Measurements from ENCODE around the gene ZIK1. TPM values are rescaled to one million over a fixed set of nuclear protein-coding genes. Genes with fewer than 3 reads are reported as not detected.

Gene ZIK1
- total RNA-seq, 4 donors from 2014 or later: 3.0 to 5.7 (median 4.1) TPM

DNA sequence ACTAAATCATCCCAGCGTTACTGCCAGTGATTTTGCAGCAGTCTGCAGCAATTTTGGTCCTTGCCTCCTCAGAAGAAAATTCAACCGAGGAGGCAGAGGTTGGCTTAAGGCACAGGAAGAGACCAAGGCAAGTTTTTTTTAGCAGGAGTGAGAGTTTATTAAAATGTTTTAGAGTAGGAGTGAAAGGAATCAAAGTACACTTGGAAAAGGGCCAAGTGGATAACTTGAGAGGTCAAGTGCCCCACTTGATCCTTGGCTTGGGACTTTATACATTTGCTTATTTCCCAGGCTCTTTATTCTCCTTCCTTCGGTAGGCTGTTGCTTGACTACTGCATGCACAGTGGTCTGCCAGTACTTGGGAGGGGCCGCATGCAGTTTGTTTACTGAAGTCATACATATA lies 27.2 kb downstream of the ZIK1 start:
- DNase-seq (ENCODE audit: low spot score in 2 of 2): no peak
- H3K4me1 ChIP-seq: peaks cover 4% of the 10 kb centered on the region
- peaks cover 21% of the 10 kb centered on the region for H3K36me3 ChIP-seq
- no peak for TF ChIP-seq POLR2A (IDR thresholded peaks at IDR 0.05)
- no peak for TF ChIP-seq EP300 (IDR thresholded peaks at IDR 0.05)
- TF ChIP-seq, protein P1, sequence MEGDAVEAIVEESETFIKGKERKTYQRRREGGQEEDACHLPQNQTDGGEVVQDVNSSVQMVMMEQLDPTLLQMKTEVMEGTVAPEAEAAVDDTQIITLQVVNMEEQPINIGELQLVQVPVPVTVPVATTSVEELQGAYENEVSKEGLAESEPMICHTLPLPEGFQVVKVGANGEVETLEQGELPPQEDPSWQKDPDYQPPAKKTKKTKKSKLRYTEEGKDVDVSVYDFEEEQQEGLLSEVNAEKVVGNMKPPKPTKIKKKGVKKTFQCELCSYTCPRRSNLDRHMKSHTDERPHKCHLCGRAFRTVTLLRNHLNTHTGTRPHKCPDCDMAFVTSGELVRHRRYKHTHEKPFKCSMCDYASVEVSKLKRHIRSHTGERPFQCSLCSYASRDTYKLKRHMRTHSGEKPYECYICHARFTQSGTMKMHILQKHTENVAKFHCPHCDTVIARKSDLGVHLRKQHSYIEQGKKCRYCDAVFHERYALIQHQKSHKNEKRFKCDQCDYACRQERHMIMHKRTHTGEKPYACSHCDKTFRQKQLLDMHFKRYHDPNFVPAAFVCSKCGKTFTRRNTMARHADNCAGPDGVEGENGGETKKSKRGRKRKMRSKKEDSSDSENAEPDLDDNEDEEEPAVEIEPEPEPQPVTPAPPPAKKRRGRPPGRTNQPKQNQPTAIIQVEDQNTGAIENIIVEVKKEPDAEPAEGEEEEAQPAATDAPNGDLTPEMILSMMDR (IDR thresholded peaks at IDR 0.05): no peak
- TF ChIP-seq POLR2AphosphoS5 (IDR thresholded peaks at IDR 0.05): no peak
- no peaks in the 10 kb centered on the region for H3K27me3 ChIP-seq
- no peak overlapping the region for H3K27ac ChIP-seq
- 93% methylated on average over 4 of the region's 4 CpGs for WGBS
- peaks cover 21% of the 10 kb centered on the region for H3K9me3 ChIP-seq
- H3K4me3 ChIP-seq: no peak overlapping the region

DNA sequence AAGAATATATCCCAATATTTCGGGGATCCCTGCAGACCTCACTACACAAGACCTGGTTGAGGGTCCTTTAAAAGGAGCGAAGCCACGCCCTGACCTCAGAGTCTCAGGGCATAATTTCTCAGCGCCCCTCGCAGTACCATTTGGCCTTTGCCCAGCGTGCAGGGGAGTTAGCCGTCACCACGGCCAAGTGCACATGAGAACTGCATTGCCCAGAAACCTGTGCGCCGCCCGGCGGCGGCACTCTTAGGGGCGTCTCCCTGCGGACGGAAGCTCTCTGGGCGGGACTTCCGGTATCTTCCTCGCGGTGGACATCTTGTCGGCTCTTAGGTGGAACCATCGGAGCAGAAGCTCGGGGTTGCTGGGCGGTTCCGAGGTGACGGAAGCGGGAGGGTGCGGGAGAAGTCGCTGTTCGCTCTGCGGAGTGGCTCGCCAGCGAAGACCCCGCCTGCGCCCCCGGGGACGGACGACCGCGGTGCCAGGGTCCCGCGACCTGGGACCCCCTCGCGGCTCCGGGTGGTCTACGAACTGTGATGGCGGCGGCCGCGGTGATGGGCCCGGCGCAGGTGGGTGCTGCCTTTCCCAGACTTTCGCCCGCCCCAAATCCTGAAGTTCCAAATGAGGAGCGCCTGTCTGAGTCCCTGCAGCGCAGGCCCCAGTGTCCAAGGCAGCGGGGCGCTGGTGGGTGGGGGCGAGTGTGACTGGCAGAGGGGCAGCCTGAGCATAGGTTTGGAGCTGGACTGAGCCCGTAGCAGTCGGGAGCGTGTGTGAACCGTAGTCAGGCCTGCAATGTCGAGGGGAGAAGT lies 30.2 kb downstream of the ZIK1 start, which contains the start of gene ZNF134:
TSS of gene ZNF134 (plus strand) at position 302 of the 803 bp plus-strand sequence. CDS start 5,227 bp downstream, outside the sequence.
- H3K27me3 ChIP-seq: no peaks in the 10 kb centered on the region
- peak within 1 kb of the TSS; percentile 72 for H3K27ac ChIP-seq
- H3K4me1 ChIP-seq: peaks cover 4% of the 10 kb centered on the region
- WGBS: 4% methylated on average over 25 of the region's 64 CpGs
- peak; percentile 92 to 93 for DNase-seq (ENCODE audit: low spot score in 2 of 2)
- H3K36me3 ChIP-seq: peaks cover 36% of the 10 kb centered on the region
- no peak for TF ChIP-seq EP300 (IDR thresholded peaks at IDR 0.05)
- TF ChIP-seq POLR2A (IDR thresholded peaks at IDR 0.05): peak in 1 of 2 donors; percentile 19
- TF ChIP-seq, protein P1 (IDR thresholded peaks at IDR 0.05): no peak
- peak in 1 of 3 donors; percentile 40 for TF ChIP-seq POLR2AphosphoS5 (IDR thresholded peaks at IDR 0.05)
- peaks cover 40% of the 10 kb centered on the region for H3K9me3 ChIP-seq
- peak within 1 kb of the TSS; percentile 98 for H3K4me3 ChIP-seq

DNA sequence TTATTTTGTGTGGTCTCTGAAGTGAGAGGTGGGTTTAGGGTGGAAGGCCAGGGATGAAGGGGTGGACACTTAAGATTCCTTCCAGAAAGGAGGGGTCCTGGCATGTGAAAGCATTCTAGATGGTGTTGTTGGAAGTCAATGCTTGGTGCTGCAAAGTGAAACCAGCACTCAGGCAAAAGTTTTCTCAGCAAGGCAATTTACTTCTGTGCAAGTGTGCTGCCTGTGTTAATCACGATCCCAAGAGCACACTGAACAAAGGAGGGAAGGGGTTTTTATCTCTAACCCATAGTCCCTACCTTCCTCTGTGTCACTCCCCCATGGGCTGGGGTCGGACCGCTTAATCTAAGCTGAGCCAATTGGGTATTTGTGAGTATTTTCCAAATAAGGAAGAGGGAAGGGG lies 31.4 kb downstream of the ZIK1 start:
- peak overlapping the region; percentile 98 for H3K4me3 ChIP-seq
- peaks cover 52% of the 10 kb centered on the region for H3K9me3 ChIP-seq
- no peak overlapping the region for H3K27ac ChIP-seq
- 79% methylated on average over 3 of the region's 3 CpGs for WGBS
- H3K4me1 ChIP-seq: peaks cover 4% of the 10 kb centered on the region
- TF ChIP-seq EP300 (IDR thresholded peaks at IDR 0.05) (no peak), POLR2AphosphoS5 (IDR thresholded peaks at IDR 0.05) (no peak)
- peaks cover 48% of the 10 kb centered on the region for H3K36me3 ChIP-seq
- DNase-seq (ENCODE audit: low spot score in 2 of 2): no peak
- no peaks in the 10 kb centered on the region for H3K27me3 ChIP-seq

DNA sequence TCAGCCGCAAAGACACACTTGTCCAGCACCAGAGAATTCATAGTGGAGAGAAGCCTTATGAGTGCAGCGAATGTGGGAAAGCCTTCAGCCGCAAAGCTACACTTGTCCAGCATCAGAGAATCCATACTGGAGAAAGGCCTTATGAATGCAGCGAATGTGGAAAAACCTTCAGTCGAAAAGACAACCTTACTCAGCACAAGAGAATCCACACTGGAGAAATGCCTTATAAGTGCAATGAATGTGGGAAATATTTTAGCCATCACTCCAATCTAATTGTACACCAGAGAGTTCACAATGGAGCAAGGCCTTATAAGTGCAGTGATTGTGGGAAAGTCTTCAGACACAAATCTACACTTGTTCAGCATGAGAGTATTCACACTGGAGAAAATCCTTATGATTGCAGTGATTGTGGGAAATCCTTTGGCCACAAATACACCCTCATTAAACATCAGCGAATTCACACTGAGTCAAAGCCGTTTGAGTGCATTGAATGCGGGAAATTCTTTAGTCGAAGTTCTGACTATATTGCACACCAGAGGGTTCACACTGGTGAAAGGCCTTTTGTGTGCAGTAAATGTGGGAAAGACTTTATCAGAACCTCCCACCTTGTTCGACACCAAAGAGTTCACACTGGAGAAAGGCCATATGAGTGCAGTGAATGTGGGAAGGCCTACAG lies 36.9 kb downstream of the ZIK1 start:
- Histone ChIP-seq H3K4me3 (no peak overlapping the region), H3K27ac (no peak overlapping the region), H3K27me3 (no peaks in the 10 kb centered on the region), H3K4me1 (no peaks in the 10 kb centered on the region), H3K9me3 (peaks cover 93% of the 10 kb centered on the region), H3K36me3 (peaks cover 78% of the 10 kb centered on the region)
- TF ChIP-seq, protein P1 (IDR thresholded peaks at IDR 0.05): no peak
- no peak for TF ChIP-seq POLR2A (IDR thresholded peaks at IDR 0.05)
- TF ChIP-seq POLR2AphosphoS5 (IDR thresholded peaks at IDR 0.05): no peak
- no peak for TF ChIP-seq EP300 (IDR thresholded peaks at IDR 0.05)
- no peak for DNase-seq (ENCODE audit: low spot score in 2 of 2)
- WGBS: 99% methylated on average over 10 of the region's 10 CpGs

DNA sequence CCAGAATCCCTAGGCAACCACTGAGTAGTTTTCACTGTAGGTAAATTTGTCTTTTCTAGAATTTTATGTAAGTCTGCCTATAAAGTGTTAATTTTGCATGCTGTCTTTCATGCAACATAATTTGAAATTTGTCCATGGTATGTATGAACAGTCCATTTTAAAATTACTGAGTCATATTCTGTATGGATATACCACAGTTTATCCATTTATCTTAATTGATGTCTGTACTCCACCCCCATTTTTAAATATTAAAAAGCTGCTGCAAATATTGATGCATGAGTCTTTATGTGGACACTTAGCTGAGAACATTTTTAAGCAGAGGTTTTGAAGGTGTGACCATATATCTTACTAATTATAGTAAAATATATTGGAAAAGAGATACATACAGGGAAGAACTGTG lies 39.1 kb downstream of the ZIK1 start:
- Histone ChIP-seq H3K9me3 (peaks cover 79% of the 10 kb centered on the region), H3K4me3 (no peak overlapping the region), H3K4me1 (no peaks in the 10 kb centered on the region), H3K27ac (no peak overlapping the region), H3K36me3 (peaks cover 55% of the 10 kb centered on the region), H3K27me3 (no peaks in the 10 kb centered on the region)
- DNase-seq (ENCODE audit: low spot score in 2 of 2): no peak
- no peak for TF ChIP-seq EP300 (IDR thresholded peaks at IDR 0.05)
- TF ChIP-seq POLR2AphosphoS5 (IDR thresholded peaks at IDR 0.05): no peak
- TF ChIP-seq, protein P1 (IDR thresholded peaks at IDR 0.05): no peak
- TF ChIP-seq POLR2A (IDR thresholded peaks at IDR 0.05): no peak

Data from suprapubic skin (tissue), 4 donors.